Measurements from ENCODE around the gene RAB40C. TPM values are rescaled to one million over a fixed set of nuclear protein-coding genes. Genes with fewer than 3 reads are reported as not detected.

Gene RAB40C
- total RNA-seq, 1 donor from 2014 or later: 6.0 TPM

GRCh38 chr16:661184-661821, 71.4 kb downstream of the RAB40C start:
- Histone ChIP-seq H3K27me3 (no peaks in the 10 kb centered on the region), H3K79me2 (ENCODE audit: low read depth) (no peaks in the 10 kb centered on the region), H2AFZ (replicated peaks) (no peak overlapping the region), H3K4me1 (peaks cover 3% of the 10 kb centered on the region), H4K20me1 (ENCODE audit: low read depth) (peaks cover 5% of the 10 kb centered on the region), H3K9me3 (ENCODE audit: low read depth) (no peaks in the 10 kb centered on the region), H3K36me3 (no peaks in the 10 kb centered on the region), H3F3A (ENCODE audit: low read depth) (peaks cover 3% of the 10 kb centered on the region), H3K4me2 (no peak overlapping the region), H3K9ac (no peak overlapping the region), H3K27ac (no peak overlapping the region), H3K4me3 (no peak overlapping the region)
- peaks cover 2% of the 10 kb centered on the region for H3K27me3 Mint-ChIP-seq (ENCODE audit: insufficient read depth, low read depth)
- no peak for DNase-seq (ENCODE audit: low spot score)
- peaks cover 2% of the 10 kb centered on the region for H3K36me3 Mint-ChIP-seq
- H3K4me3 Mint-ChIP-seq: no peak overlapping the region
- H3K9me3 Mint-ChIP-seq: no peaks in the 10 kb centered on the region
- H3K27ac Mint-ChIP-seq: no peak overlapping the region
- TF ChIP-seq CTCF (IDR thresholded peaks at IDR 0.05) (no peak), EZH2phosphoT487 (IDR thresholded peaks at IDR 0.05) (no peak), EZH2 (IDR thresholded peaks at IDR 0.05) (no peak)
- H3K4me1 Mint-ChIP-seq: peaks cover 4% of the 10 kb centered on the region

- Mint-ChIP-seq H3K4me3 (no peak overlapping the region), H3K4me1 (peaks cover 4% of the 10 kb centered on the region), H3K27me3 (ENCODE audit: insufficient read depth, low read depth) (peaks cover 2% of the 10 kb centered on the region), H3K9me3 (no peaks in the 10 kb centered on the region), H3K36me3 (peaks cover 2% of the 10 kb centered on the region), H3K27ac (no peak overlapping the region)
- Histone ChIP-seq H3K27ac (no peak overlapping the region), H3K9me3 (ENCODE audit: low read depth) (no peaks in the 10 kb centered on the region), H3F3A (ENCODE audit: low read depth) (peaks cover 3% of the 10 kb centered on the region), H3K4me3 (no peak overlapping the region), H3K4me1 (peaks cover 3% of the 10 kb centered on the region), H2AFZ (replicated peaks) (no peak overlapping the region), H4K20me1 (ENCODE audit: low read depth) (peaks cover 5% of the 10 kb centered on the region), H3K4me2 (no peak overlapping the region), H3K79me2 (ENCODE audit: low read depth) (no peaks in the 10 kb centered on the region), H3K9ac (no peak overlapping the region), H3K27me3 (no peaks in the 10 kb centered on the region), H3K36me3 (no peaks in the 10 kb centered on the region)
- TF ChIP-seq CTCF (IDR thresholded peaks at IDR 0.05) (no peak), EZH2 (IDR thresholded peaks at IDR 0.05) (no peak), EZH2phosphoT487 (IDR thresholded peaks at IDR 0.05) (no peak)
- no peak for DNase-seq (ENCODE audit: low spot score)
Measured at GRCh38 chr16:662095-662494, 72.2 kb downstream of the RAB40C start.

GRCh38 chr16:662597-662996, 72.7 kb downstream of the RAB40C start:
- Mint-ChIP-seq H3K9me3 (no peaks in the 10 kb centered on the region), H3K27ac (no peak overlapping the region), H3K4me3 (peak overlapping the region; percentile 33), H3K36me3 (peaks cover 2% of the 10 kb centered on the region), H3K27me3 (ENCODE audit: insufficient read depth, low read depth) (peaks cover 2% of the 10 kb centered on the region), H3K4me1 (peaks cover 5% of the 10 kb centered on the region)
- Histone ChIP-seq H3K36me3 (no peaks in the 10 kb centered on the region), H3K79me2 (ENCODE audit: low read depth) (no peaks in the 10 kb centered on the region), H3K4me3 (no peak overlapping the region), H3K27ac (no peak overlapping the region), H3K4me1 (peaks cover 5% of the 10 kb centered on the region), H2AFZ (replicated peaks) (no peak overlapping the region), H3K27me3 (no peaks in the 10 kb centered on the region), H3F3A (ENCODE audit: low read depth) (peaks cover 6% of the 10 kb centered on the region), H3K9me3 (ENCODE audit: low read depth) (no peaks in the 10 kb centered on the region), H3K9ac (no peak overlapping the region), H4K20me1 (ENCODE audit: low read depth) (peaks cover 5% of the 10 kb centered on the region), H3K4me2 (no peak overlapping the region)
- TF ChIP-seq EZH2phosphoT487 (IDR thresholded peaks at IDR 0.05) (no peak), EZH2 (IDR thresholded peaks at IDR 0.05) (no peak), CTCF (IDR thresholded peaks at IDR 0.05) (no peak)
- no peak for DNase-seq (ENCODE audit: low spot score)

Data from neural progenitor cell (in vitro differentiated cells).